NOMO-1 treated with dmso at 0.1 percent for 144 hours (cell line): ENCODE results near the gene MFRP.
A peak's percentile ranks its signal among the peaks of the same experiment; 100 is the strongest.

Experiments used
- DNase-seq: peaks from one replicate; lab custom pipeline; 2025; ENCODE audit not compliant: unreplicated experiment; lab: John Stamatoyannopoulos, UW

The MFRP gene

GRCh38 chr11:119373059-119373920 lies 26.8 kb upstream of the MFRP start:
- no peak for DNase-seq

DNA sequence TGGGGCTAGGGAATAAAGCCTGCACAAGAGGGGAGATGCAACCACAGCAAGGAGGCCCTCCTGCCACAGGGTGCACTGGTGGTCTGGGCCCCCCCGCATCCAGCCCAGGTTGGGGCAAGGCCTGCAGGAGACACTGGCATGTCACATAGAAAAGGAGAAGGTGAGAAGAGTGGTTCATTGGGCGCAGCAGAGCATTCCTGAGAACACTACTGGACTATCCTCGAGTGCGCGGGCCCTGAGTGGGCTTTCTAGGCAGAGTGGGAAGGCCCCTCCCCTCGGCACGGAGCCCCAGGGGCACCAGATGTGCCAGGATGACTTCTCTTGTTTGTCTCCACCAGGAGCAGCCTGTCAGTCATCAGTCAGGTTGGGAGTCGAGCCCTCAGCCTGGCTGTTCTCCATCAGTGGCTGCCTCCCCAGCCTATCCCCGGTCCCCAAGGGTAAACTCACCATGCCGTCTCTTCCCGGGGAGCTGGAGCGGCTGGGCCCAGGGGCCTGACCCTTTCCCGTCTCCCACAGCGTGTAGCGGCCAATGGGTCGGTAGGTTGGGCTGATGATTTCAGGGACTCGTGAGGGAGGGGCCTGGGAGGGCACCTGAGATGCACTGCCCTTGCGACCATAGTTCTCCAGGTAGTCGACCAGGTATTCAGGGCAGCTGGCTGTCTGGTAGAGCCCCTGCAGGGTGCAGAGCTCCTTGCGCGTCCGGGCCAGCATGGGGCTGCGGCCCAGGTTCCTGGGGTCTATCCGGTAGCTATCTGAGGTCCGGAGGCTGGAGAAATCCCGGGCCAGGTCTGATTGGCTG lies 26.0 kb upstream of the MFRP start:
- DNase-seq, result no peak

DNA sequence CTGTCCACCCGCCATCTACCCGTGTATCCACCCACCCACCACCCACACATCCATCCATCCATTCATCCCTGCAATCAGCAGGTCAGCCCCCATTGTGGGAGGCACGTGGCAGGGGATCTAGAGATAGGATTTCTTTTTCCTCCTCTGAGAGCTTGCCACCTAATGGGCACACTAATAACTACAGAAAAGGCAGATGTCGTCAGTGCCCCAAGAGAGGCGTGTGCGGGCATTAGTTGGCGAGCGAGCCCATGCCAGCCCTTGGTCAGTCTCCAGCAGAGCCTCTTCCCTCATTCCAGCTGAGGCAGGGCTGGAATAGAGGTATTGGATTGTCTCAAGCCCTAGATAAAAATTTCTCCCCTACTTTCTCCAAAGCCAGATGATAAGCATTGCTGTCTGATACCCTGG lies 25.3 kb upstream of the MFRP start:
- no peak for DNase-seq

DNA sequence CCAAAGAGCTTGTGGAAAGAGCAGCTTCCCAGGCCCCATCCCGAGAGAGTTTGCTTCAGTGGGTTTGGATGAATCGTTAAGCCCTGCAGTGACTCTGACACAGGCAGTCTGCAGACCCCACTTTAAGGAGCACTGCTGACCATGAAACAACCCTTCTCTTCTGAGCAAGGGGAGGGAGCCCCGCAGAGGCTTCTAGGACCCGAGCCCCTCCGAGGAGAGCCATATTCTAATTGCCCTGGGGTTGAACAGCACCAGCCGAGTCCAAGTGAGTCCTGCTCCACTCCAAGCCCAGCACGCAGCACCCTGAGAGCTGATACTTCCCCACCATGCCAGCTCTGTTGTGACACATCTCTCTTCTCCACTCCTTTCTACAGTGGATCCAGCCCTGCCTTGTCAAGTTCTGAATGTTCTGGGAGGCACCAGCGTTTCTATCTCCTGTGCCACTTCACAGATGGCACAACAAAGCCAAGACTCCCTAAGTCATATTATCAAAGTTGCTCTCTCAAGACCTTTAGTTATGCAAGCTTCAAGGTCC lies 24.6 kb upstream of the MFRP start:
- no peak for DNase-seq

DNA sequence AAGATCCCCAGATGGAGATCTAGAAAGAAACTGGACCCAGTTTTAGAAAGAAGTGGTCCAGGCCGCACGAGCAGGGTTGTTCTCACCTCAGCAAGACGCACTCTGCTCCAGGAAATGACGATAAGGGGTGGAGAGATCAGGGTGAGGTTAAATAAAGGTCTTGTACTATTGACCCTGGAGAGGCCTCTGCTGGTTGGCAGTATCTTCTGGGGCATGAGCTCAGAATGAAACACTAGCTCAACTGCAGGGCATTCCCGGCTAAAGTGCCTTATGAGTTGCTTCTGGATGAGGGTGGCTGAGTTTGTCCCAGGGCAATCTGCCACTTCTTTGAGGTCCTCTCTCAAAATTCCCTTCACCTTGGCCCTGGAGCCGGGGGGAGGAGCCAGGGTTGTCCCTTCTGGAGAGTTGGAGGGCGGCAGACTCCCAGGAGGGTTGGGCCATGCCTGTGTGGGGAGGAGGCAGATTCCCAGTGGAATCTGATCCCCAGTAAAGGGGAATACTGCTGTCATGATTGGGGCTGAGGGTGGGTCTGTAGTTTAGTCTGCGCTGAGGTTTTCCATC lies 24.1 kb upstream of the MFRP start:
- peak; percentile 31 for DNase-seq

DNA sequence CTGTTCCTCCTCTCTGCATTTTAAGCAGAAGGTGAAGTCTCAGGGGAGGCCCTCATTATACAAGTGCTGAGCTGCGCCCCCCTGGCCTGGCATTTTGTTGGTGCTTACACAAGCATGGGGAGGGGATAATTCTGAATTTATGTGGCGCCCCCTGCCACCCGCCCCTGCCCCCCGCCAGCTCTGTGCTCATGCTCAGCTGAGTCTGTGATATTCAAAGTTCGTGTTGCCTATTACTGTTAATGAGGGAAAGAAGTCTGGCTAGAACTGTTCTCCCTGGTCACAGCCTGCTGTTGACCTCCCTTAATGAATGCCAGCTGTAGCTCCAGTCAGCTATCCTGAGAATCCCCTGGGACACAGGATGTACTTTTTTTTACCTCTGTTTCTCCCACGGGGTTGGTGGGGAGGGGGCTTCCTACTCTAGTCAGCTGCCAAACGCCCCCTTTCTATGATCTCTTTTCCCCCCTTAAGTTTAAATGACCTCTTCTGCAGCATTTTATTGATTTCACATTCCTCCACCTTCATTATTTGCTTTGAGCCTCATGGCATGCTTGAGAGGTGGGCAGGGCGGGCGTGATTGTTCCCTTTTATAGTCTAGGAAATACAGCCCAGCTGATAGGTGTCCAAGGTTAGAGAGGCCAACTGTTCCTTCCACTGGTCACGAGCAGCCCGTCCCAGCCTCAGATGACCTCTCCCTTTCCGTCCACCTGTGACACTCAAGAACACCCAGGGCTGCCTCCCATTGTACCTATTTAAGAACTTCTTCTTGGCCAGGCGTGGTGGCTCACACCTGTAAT lies 22.8 kb upstream of the MFRP start:
- no peak for DNase-seq

GRCh38 chr11:119368121-119369034 lies 21.9 kb upstream of the MFRP start:
- no peak for DNase-seq

DNA sequence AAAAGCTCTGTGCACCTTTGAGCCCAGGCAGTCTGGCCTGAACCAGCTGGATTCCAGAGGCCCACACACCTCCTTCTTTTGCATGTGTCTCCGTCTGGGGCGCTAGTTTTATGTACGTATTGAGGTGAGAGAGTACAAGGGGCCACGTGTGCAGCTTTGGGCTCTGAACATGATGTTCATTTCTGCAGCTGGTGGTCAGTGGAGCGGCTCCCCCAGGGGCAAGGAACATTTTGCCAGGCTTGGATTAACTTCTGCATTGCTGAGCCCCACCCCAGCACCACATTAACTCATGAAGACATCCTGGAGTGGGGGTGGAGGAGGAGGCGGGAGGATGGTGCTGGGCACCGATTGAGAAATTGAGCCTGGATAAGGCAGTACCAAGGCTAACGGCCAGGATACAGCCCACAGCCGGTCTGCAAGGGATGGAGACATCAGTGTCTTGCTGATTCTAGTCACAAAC lies 21.2 kb upstream of the MFRP start:
- DNase-seq, result peak; percentile 66

- no peak for DNase-seq
Observed at GRCh38 chr11:119366690-119367620, 20.4 kb upstream of the MFRP start.

DNA sequence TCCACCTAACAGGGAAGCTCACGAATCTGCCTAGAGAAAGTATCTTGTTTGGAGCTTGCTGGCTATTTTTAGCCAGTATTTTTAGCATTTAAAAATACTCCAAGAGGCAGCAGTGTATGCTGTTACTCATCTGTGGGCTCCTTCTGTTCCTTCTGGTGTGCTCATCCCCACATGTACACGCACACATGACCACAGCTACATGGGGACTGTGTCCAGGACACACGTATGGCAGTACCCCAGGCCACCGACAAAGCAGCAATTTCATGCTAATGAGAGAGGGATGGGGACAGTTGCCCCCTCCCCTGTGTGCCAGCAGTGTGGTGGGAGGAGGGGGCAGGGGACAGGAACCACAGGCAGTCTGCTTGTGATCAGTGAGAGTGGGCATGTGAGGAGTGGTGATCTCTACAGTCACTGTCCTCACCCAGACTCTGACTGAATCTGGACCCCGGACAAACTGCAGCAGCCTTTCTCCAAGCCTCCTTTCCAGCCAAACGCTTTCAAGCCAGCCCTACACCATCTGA lies 18.6 kb upstream of the MFRP start:
- DNase-seq, result no peak

- peak; percentile 15 for DNase-seq
Observed at GRCh38 chr11:119363851-119364590, 17.5 kb upstream of the MFRP start.

- DNase-seq, result no peak
Observed at GRCh38 chr11:119363081-119363850, 16.8 kb upstream of the MFRP start.

- DNase-seq, result no peak
Observed at GRCh38 chr11:119362741-119363080, 16.2 kb upstream of the MFRP start.

- no peak for DNase-seq
Observed at GRCh38 chr11:119361941-119362725, 15.6 kb upstream of the MFRP start.

- DNase-seq, result peak; percentile 68
Observed at GRCh38 chr11:119361056-119361787, 14.7 kb upstream of the MFRP start.
